Stimulated activated CD8-positive, alpha-beta memory T cell treated with anti-CD3 and anti-CD28 coated beads, Interleukin-7, amount 100 ng/mL, for 1 hour (primary cell): ENCODE data around the gene FOSL1.

Experiments used
- DNase-seq, 2 donors: peaks; one replicate each; pipeline ENCODE4 v3.0.0-alpha.2; 2020; ENCODE audit warnings: low read depth in 2 of 2

FOSL1 gene

DNA sequence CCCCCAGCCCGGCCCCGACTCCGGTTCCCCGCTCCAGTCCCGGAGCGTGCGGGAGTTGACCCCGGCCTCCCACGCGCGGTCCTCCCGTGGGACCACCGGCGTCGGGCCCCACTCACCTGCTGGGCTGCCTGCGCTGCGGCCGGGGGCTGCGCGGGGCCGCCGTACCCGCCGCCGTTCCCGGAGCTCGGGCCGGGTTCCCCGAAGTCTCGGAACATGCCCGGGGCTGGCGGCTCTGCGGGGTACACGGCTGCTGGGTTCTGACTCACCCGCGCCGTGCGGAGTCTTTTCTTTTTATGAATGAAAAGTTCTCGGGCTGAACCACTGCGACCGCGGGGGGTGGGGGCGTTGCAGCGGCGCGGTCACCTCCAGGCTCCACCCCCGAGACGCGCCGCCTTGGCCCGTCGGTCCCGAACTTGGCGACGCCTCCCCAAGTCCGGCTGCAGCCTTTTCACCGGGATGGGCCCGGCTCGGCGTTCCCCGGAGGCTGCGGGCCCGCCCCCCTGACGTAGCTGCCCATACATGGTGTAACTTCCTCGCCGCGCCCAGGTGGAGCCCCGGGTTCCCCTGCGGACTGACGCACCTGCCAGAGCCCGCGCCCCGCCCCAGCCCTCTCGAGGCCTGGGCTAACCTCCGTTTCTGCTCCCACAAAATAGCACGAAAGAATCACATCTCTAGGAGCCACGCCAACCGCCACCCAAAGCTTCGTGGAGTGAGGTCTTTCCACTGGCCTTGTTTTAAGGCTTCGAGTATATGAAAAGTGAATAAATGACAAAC, at the start of gene FOSL1:
Gene FOSL1 (minus strand): TSS at position 264 of the 774 bp plus-strand sequence. CDS start 49 bp downstream, at position 215.
- peak; percentile 76 to 77 for DNase-seq

DNA sequence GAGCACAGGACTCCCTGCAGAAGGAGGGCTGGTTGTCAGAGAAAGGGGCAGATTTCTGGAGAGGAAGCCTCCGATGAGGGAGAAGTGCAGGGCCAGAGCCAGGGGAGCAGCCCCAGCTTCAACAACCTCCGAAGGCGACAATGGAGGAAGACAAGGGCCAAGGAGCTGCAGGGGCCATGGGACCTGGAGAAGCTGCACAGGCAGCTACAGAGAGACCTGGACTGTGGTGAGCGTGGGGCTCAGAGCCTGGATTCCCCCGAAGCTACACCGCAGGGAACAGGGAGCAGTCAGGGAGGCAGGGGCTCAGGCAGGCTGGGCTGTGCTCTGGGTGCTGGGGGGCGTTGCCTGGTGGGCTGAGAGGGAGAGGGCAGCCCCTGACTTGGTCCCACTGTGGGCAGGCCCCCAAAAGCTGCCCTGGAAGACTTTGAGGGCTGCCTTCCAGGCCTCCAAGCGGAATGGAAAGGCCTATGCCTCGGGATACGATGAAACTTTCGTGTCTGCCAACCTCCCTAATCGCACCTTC, 47.5 kb upstream of the FOSL1 start:
- DNase-seq = no peak

DNA sequence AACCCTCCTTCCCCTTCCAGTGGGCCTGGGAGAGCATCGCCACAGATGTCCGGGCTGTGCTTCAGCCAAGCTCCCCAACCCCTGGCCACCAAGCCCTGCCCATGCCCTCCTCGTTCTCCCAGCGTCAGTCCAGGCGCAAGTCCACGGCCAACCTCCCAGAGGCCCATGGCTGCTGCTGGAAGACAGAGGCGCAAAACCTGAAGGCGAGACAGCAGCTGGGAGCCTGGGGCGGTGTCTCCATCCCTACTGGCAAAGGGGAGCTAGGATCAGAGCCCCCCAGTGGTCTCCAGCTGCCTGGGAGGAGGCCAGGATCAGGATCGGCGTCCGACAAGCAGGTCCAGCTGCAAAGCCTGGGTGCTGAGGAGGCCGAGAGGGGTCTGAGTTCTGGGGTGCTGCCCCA, 46.9 kb upstream of the FOSL1 start:
- no peak for DNase-seq

DNA sequence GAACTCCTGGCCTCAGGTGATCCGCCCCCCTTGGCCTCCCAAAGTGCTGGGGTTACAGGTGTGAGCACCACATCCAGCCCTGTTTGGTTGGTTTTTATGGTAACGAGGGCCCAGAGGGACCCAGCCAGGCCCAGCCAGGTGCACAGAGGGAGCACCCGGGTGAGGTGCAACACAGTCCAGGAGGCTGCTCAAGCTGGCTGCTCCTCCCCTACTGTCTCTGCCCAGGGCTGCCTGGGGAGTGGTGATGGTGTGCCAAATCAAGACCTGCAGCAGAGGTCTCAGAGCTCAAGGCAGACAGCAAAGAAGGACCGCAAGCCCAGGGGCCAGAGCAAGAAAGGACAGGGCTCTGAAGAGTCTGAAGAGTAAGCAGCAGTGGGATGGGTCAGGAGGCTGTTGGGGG, 46.5 kb upstream of the FOSL1 start:
- no peak for DNase-seq

DNA sequence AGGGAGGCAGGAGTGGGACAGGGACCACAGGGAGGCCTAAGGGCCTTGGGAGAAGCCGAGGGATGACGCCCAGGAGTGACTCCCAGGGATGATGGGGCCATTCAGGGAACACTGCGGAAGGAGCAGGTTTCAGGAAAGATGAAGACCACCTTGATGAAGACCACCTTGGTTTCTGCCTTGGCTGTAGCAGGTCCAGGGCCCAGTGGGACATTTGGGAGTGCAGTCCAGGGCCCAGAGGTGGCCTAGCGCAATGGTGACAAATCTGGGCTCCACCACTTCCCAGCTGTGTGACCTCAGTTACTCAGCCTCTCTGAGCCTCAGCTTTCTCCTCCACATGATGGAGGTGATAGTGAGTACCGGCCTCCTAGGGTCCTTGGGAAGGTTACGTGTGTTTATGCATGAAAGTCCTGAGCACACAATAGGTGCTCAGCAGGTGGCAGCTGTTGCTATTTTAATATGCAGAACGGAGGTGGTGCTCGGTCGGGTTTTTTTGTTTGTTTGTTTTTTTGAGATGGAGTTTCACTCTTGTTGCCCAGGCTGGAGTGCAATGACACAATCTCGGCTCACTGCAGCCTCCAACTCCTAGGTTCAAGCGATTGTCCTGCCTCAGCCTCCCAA, 45.9 kb upstream of the FOSL1 start:
- no peak for DNase-seq

DNA sequence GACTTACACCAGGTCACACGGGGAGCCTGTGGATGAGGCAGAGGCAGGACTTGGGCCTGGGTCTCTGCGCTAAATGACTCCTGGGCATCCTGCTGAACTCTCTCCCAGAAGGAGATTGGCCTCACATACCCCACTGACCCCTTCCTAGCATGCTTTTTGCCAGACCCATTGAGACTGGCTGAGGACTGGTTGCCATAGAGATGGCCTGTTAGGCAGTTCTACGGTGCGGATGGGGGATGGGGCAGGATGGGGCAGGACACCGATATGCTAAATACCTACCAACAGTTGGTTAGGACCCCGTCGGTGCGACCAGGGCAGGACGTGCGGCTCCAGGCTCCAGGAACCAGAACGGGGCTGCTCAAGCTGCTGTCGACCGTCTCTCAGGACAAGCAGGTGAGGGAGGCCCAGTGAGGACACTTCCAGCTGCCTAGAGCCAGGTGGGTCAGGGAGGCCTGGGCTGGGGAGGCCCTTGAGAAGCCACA, 45.3 kb upstream of the FOSL1 start, which contains the start of gene TSGA10IP:
Gene TSGA10IP (plus strand): TSS at position 51 of the 482 bp plus-strand sequence. CDS start 196 bp downstream, at position 247.
- DNase-seq = no peak

DNA sequence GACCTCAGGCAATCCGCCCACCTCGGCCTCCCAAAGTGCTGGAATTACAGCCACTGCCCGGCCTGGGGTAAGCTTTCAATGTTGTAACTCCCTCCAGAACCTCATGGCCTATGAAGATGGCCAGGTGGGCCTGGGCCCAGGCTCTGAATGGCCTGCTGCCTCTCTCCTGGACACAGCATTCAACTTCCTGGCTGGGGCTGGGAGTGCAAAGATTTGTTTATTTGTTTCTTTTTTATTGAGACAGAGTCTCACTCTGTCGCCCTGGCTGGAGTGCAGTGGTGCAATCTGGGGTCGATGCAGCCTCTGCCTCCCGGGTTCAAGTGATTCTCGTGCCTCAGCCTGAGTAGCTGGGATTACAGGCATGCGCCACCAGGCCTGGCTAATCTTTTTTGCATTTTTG, 44.6 kb upstream of the FOSL1 start:
- DNase-seq = no peak

DNA sequence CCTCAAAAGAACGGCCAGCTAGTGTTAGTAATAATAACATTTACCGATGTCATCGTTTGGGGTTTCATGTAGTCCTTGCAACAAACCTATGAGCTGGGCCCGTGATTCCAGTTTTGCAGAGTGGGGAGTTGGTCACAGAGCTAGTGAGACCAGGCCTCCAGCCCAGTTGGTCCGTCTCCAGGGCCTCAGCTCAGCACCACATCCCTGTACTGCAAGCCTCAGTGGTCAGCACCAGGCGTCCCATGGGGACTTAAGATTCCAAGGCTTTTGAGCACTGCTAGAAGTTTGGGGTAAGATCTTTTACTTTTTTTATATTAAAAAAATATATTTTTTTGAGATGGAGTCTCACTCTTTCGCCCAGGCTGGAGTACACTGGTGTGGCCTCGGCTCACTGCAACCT, 44.0 kb upstream of the FOSL1 start:
- no peak for DNase-seq

DNA sequence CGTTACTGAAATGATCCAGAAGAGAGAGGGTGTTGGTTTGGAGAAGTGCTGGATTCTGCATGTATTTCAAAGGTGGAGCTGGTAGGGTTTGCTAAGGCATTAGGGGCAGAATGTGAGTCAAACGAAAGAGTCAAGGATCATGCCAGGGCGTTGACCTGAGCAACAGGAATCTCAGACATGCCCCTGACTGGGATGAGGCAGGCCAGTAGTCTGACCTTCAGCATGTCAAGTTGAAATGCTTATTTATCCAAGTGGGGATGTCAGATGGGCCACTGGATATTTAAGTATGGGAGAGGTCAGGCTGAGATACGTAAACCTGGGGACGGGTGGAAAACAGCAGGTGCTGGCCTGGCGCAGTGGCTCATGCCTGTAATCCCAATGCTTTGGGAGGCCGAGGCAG, 42.3 kb upstream of the FOSL1 start:
- DNase-seq = no peak

DNA sequence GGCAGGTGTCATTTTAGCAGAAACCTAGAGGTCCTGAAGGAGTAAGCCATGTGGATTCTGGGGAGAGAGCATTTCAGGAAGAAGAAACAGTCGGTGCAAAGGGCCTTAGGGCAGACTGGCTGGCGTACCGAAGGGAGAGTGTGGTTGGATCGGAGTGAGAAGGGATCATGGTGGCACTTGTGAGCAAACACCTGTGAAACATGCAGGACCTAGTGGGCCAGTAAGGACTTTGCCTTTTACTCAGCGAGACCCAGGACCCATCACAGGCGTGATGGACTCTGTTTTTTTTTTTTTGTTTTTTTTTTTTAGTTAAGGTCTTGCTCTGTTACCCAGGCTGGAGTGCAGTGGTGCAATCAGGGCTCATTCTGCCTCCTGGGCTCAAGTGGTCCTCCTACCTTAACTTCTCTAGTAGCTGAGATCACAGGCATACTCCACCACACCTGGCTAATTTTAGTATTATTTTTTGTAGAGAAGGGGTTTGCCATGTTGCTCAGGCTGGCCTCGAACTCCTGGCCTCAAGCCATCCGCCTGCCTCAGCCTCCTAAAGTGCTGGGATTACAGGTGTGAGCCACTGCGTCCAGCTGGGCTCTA, 41.6 kb upstream of the FOSL1 start:
- DNase-seq = no peak

DNA sequence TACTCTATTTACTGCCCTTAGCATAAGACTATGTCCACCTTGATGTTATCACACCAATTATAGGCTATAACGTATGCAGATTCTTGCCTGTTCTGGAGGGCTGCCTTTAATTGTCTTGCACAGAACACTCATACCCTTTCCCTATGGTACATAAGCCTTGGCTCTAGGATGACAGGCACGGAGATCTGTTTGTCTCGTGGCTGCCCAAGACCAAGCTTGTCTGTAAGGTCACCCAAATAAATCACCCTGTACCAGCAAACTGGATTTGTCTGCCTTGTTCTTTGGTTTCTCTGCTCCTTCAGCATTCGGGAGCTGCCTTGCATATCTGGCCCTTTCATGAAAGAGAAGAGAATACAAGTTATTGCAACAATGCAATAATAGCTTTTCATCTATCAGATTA, 37.6 kb upstream of the FOSL1 start:
- DNase-seq = no peak

DNA sequence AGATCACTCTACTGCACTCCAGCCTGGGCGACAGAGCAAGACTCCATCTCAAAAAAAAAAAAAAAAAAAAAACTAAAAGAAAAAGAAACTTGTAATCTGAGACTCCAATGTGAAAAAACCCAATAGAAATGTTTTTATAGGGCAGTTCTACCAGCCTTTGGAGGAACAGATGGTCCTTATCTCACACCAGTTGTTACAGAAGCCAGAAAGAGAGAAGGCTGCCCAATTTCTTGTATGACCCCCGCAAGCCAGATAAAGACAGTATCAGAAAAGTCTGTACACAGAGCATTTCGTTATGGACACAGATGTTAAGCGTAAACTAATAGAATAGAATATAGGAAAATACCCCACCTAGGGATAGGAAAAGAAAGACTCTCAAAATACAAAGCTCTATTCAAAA, 33.8 kb upstream of the FOSL1 start:
- no peak for DNase-seq

DNA sequence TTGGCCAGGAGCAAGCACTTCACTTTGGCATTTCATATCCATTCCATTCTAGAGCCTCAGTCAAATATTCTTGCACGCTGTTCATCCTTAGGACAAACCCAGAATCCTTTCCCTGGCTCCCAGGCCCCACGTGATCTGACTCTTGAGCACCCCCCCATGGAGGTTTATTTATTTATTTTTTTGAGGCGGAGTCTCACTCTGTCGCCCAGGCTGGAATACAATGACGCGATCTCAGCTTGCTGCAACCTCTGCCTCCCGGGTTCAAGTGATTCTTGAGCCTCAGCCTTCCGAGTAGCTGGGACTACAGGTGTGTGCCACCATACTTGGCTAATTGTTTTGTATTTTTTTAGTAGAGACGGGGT, 32.4 kb upstream of the FOSL1 start:
- no peak for DNase-seq

DNA sequence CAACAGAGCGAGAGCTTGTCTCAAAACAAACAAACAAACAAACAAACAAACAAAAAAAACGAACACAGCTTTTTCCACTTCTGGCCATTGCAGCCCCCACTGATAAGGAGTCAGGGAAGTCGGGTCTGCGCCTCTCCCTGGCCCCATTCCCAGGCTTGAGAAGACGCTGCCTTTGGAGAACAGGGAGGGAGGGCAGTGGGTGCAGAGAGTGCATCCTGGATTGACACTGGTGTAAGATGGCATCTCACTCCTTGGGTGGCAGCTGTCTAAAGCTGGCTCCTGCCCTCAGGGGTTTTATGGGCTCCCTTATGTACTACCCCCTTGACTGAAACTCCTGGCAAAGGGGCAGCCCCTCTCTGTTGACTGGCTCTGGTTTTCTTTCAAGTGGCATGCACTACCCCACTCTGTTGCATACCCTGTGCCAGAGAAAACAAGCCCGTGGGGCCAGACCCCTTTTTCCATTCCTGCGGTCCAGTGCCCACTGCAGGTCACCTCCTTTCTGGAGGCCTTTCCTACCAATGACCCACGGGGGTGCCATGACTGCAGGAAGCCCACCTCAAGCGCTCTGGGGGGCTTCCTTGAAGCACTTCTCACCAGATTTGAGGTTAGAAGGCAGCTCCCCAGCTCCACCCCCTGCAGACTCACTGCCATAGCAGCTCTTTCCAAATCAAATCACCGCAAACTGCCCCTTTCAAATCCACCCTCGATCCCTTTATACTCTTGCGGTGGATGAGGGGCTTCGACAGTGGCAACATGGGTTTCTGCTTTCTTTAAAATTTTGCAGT, 31.8 kb upstream of the FOSL1 start:
- DNase-seq = no peak

DNA sequence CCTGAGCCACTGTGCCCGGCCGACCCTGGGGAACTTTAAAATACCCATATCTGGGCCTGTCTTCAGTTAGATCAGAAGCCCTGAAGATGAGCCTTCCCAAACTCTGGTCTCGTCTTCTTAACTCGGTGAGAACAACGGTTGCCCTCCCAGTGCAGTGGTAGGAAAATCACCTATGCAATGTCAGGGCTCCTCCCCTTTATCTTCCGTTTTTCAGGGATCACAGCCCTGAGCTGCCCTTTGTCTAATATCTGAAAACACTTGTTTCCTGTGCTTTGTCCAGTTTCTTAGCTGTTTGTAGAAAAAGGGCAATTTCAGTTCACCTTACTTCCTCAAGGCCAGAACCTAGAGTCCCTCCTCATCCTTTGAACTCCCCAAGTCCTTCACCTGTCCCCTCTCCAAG, 28.5 kb upstream of the FOSL1 start:
- no peak for DNase-seq

DNA sequence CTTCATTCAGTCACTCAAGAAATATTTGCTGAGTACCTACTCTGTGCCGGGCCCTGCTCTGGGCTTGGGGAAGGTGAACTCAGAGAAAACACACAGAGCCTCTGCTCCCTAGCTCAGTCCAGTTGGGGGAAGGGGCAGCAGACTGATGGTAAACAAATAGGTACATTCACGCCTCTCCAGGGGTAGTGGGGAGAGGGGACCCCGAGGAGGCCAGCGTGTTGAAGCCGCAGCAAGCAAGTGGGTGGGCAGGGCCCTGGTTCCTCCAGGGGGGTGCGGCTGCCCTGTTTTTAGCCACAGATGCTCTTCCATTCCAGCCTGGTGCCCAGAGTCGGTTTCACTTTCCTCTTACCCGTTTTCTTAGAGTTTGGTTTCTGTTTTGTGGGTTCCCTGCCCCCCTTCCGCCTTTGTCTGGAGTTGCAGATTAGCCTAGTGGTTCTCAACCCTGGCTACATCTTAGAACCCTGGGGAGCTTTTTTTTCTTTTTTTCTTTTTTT, 27.8 kb upstream of the FOSL1 start:
- peak; percentile 48 to 63 for DNase-seq

DNA sequence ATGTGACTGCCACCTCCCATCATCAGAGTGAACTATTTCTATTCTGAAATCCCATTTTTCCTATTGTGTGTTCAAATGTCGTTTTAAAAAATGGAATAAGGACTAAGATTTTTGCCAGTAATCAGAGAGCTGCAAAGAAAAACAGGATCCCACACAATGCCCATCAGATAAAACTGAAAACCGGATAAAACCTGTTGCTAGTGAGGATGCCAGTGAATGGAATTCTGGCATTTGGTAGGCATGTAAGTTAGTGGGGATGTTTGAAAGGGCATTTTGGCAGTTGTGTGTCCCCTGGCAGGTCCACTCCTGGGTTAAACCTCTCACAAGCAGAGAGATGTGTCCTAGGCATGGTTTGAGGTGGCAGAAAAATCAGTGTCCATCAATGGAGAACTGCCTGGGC, 25.2 kb upstream of the FOSL1 start:
- DNase-seq = no peak

DNA sequence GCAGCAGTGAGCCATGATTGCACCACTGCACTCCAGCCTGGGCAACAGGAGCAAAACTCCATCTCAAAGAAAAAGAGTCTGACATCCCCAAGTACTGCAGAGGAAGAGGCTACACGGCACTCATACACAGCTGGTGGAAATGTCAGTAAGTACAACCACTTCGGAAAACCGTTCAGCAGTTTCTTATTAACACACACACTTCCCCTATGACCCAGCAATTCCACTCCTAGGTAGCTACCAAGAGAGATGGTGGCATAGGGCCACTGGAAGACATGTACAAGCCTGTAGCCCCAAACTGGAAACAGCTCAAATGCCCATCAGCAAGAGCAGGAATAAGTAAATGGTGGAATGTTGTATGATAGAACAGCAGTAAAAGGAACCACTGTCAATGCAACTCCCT, 22.4 kb upstream of the FOSL1 start:
- DNase-seq = no peak

DNA sequence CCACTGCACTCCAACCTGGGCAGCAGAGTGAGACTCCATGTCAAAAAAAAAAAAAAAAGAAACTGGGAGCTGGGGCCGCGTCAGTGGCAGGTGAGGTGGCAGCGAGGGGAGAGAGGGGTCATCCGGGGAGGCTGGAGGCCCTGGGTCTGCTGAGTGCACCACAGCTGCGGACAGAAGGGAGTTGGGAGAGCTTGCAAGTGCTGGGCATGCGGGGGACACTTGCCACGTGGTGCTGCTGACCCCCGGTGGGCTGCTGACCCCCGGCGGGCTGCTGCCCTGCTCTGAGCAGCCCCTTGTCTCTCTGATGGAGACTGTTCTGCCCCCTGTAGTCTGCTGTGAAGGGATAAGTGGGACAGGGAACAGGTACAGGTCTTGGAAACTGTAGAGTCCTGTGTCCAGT, 21.7 kb upstream of the FOSL1 start:
- no peak for DNase-seq

DNA sequence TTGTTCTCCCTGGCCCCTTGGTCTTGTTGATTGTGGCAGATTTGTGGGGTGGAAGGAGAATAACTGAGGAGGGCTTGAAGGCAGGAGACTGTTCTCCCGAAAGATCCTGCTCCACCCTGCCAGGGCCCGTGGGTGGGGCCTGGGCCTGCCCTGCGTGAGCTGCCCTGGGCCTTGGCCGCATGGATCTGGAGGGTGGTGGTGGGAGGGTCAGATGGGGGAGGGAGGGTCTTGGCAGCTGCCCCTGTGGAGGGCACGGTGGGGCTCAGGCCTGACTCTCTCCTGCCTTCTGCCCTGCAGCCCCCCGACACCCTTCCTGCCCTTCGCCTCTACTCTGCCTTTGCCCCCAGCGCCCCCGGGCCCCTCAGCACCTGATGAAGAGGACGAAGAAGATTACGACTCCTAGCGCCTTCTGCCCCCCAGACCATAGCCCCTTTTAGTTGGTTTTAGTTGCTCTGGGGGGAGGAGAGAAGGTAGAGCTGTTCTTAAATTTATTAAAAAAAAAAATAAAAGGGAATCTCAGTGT, 20.9 kb upstream of the FOSL1 start:
- DNase-seq = no peak

DNA sequence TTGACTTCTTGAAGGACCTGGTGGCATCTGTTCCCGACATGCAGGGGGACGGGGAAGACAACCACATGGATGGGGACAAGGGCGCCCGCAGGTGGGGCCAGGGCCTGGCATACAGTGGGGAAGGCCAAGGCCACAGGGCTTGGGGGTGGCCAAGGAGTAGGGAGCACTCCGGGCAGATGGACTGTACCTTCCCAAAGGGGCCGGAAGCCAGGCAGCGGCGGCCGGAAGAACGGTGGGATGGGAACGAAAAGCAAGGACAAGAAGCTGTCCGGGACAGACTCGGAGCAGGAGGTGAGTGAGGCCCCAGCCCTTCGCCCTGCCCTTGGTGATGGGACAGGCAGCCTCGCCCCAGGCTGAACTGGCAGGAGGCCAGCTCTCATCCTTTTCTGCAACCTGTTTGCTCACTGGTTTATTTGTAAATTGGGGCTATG, 20.2 kb upstream of the FOSL1 start:
- no peak for DNase-seq
